ENCODE data around the gene CHKA. TPM values are rescaled to one million over a fixed set of nuclear protein-coding genes. Genes with fewer than 3 reads are reported as not detected.

Gene CHKA
- total RNA-seq, 1 donor from 2014 or later, result 17.9 TPM

DNA sequence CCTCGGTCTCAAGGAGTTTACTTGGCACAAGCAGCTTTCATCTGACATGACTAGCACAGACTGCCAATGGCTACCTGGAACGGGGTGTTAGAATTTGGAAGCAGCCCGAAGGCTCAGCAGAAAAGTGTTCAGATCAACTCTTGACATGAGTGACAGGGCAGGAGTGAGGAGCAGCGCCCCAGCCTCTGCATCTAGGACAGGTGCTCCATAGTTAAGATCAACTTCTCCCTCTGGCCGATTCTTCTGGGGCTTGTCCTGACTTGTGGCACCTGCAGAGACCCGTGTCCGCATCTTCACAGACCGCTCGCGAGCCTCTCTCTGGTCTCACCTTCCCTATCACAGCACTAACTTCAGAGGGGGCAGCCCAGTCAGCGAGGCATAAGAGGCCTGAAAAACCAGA lies 42.5 kb upstream of the CHKA start:
- no peak for DNase-seq (ENCODE audit: low read depth)
- no peak overlapping the region for H3K4me3 ChIP-seq (ENCODE audit: low read depth, low read length)
- TF ChIP-seq, protein P1, sequence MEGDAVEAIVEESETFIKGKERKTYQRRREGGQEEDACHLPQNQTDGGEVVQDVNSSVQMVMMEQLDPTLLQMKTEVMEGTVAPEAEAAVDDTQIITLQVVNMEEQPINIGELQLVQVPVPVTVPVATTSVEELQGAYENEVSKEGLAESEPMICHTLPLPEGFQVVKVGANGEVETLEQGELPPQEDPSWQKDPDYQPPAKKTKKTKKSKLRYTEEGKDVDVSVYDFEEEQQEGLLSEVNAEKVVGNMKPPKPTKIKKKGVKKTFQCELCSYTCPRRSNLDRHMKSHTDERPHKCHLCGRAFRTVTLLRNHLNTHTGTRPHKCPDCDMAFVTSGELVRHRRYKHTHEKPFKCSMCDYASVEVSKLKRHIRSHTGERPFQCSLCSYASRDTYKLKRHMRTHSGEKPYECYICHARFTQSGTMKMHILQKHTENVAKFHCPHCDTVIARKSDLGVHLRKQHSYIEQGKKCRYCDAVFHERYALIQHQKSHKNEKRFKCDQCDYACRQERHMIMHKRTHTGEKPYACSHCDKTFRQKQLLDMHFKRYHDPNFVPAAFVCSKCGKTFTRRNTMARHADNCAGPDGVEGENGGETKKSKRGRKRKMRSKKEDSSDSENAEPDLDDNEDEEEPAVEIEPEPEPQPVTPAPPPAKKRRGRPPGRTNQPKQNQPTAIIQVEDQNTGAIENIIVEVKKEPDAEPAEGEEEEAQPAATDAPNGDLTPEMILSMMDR (conservative IDR thresholded peaks at IDR 0.05; ENCODE audit: low read depth, low read length), result no peak

DNA sequence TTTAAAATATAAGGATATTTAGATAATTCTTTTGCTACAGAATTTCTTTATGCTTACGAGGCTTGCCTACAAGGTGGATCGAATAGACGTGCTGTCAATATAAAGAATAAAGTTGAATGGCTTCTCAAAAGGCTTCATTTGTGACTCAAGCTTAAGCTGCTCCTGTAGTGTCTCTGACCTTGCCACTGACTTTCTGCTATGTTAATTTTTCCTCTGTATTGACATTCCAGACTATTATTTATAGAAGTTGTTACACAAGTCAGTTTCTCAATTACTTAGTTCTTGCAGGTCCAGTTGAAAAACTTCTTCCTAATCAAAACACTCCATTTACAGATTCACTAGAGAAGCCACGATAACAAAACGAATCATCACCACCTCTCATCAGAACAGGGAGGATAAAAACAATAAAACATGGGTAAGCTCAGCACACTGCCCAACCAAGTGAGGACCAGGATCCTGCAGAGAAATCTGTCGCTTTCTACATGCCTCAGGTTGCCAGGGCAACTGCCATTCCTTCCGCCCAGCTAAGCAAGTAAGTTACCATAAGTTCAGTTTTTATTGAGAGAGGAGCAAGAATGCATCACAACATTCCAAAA lies 39.0 kb upstream of the CHKA start:
- no peak overlapping the region for H3K4me3 ChIP-seq (ENCODE audit: low read depth, low read length)
- peak; percentile 72 for DNase-seq (ENCODE audit: low read depth)
- TF ChIP-seq, protein P1 (conservative IDR thresholded peaks at IDR 0.05; ENCODE audit: low read depth, low read length), result no peak

DNA sequence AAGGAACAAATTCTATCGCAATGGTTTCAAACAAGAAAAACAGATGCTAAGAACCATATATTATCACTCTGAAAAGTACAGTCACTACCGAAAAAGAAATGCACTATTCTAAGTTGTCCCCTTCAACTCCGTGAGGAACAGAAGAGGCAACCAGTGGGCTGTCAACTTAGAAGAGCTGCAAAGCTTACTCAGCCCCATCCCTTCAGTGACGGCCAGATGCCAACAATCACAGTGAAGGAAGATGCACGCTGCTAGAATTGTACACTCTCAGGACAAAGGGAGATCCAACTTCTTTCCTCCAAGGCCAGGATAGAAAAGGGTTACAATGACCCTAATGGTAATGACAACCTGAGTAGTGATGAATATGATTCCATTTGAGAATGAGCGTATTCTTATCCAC lies 38.5 kb upstream of the CHKA start:
- no peak for DNase-seq (ENCODE audit: low read depth)
- H3K4me3 ChIP-seq (ENCODE audit: low read depth, low read length), result no peak overlapping the region
- TF ChIP-seq, protein P1 (conservative IDR thresholded peaks at IDR 0.05; ENCODE audit: low read depth, low read length), result no peak

DNA sequence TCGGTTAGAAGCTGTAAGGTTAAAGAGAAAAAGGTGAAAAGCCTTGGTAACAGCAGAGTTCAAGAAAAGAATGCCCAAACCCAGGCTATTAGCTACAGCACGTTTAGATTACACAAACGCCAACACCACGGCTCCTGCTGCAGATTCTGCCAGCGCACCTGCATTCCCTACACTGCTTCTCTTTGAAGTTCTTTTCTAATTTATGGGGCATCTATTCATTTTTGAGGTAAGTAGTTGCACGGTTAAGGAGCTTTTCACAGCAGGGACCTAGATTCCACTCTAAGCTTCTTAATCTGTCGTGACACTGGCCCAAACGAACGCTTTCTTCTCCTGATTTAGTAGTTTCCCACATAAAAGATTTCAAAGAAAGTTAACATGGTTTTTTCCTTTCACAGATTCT lies 38.0 kb upstream of the CHKA start:
- no peak for DNase-seq (ENCODE audit: low read depth)
- no peak overlapping the region for H3K4me3 ChIP-seq (ENCODE audit: low read depth, low read length)
- TF ChIP-seq, protein P1 (conservative IDR thresholded peaks at IDR 0.05; ENCODE audit: low read depth, low read length), result no peak

DNA sequence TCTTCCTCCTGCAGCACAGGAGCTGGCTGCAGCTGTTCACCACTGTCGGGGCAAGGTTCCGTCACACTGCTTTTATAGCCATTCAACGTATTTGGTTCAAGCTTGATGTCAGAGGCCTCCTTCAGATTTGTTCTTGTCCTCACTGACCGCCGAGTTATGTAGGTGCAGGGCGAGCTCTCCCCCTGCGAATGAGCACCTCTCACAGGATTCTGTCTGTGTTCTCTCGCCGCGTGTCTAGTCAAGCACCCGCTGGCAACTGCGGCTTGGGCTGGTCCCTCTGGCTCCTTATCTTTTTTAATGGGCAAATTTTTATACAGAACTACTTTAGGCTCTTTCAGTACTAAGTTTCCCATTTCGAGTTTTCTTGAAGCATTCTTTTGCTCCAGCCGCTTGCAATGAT lies 37.4 kb upstream of the CHKA start:
- no peak overlapping the region for H3K4me3 ChIP-seq (ENCODE audit: low read depth, low read length)
- TF ChIP-seq, protein P1 (conservative IDR thresholded peaks at IDR 0.05; ENCODE audit: low read depth, low read length), result no peak
- DNase-seq (ENCODE audit: low read depth), result no peak

DNA sequence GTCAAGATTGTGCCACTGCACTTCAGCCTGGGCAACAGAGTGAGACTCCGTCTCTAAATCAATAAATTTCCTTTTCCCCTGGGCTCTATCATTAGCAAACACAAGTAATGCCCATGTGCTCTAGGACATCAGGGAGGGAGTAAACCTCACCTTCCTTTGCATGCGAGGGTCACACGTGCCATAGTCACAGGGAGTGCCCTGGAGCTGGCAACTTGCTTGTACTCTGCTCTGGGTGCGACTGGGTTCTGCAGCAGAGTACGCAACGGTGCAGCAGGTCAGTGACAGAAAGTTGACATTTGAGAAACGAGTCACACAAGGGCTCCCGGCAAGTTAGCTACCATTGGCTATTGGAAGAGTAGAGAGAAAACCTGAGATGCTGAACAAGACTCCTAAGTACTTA lies 32.6 kb upstream of the CHKA start:
- no peak for DNase-seq (ENCODE audit: low read depth)
- TF ChIP-seq, protein P1 (conservative IDR thresholded peaks at IDR 0.05; ENCODE audit: low read depth, low read length), result no peak
- no peak overlapping the region for H3K4me3 ChIP-seq (ENCODE audit: low read depth, low read length)

DNA sequence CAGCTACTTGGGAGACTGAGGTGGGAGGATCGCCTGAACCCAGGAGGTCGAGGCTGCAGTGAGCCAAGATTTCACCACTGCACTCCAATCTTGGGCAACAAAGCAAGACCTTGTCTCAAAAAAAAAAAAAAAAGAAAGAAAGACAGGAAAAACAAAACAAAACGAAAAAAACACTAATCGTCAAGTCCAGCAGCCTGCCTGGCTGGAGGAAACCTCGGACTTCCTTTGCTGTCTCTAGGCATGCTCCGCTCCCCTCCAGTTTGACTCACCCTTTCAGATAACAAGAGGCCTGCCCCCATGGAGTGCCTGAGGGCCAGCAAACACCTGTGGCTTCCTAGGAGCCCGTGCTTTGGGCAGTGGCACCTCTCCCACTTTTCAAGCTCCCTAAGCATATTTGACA lies 28.8 kb upstream of the CHKA start:
- no peak for DNase-seq (ENCODE audit: low read depth)

More for the DNA sequence above, 28.8 kb upstream of the CHKA start:
- TF ChIP-seq, protein P1 (conservative IDR thresholded peaks at IDR 0.05; ENCODE audit: low read depth, low read length), result no peak
- H3K4me3 ChIP-seq (ENCODE audit: low read depth, low read length), result no peak overlapping the region
